NCI-H82 (cell line): ENCODE data around the gene MAP4K3.
"Not testable (repeated sequence)": the region's sequence is repeated elsewhere in the genome, so short reads cannot be mapped to it uniquely, and the experiment has no call there.

Experiments
- DNase-seq: peaks from one replicate; lab custom pipeline; 2025; lab: John Stamatoyannopoulos, UW

The MAP4K3 gene

DNA sequence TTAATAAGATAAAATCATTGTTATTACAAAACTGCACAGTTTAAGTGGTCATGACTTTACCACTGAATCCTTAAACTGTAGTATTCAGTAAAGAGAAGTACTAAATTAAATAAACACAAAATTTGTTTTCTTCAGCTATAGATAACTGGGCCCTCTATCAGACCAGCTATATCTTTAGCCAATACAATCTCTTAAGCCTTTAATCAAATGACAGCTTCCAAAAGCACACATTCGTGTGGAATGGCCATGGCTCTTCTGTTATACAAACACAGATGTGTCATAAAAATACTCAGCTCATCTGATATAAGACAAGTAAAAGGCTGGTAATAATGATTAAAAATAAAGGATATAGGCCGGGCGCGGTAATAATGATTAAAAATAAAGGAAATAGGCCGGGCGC, 135.7 kb downstream of the MAP4K3 start:
- DNase-seq = peak; percentile 36

DNA sequence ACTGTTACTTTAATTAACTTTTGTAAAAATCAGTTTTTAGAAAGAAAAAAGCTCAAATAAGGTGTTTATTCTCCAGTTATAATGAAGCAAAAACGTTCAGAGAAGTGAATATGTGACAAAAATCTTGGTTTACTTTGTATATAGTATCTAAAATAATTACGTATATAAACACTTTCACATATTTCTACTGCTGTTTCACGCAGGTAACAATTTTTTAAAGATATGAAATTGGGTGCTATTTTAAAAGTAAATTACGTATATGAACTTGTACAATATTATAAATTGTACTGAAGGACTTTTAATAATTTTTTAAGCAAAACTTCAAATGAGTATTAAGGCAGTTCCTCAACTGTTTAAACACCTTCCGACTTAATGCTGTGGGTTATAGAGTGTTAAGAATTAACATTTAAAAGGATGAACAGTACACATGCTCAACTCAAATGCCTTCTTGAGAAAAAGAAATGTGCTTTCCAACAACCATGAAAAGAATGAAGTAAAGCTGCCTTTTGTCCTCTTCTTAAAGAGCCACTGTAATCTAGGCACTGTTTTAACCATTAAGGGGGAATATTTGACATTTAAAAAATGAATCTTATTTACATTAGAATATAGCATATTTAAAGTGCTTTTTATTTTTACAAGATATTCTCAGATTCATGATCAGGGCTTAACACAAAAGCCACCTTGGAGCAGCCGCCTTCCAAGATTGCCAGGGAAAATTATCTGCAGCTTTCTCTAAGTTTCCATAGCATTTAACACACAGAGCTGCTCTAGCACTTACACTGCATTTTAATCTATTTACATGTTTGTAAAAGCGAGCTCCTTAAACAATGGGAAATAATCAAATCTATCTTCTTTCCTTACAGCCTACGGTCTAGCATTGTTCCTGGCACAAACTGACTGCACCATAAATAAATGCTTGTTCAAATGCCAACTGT, 136.8 kb downstream of the MAP4K3 start:
- no peak for DNase-seq

DNA sequence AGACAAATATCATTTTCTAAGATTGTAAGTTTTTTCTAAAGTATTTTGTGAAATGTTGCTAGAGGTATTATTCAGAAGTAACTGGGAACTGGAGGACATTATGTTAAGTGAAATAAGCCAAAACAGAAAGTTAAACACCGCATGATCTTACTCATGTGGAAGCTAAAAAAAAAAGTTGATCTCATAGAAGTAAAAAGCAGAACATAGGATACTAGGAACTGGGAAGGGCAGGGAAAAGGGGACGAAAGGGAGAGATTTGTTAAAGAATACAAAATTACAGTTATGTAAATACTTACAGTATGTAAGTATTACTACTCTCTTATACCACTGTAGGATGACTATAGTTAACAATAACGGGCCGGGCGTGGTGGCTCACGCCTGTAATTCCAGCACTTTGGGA, 146.7 kb downstream of the MAP4K3 start:
- DNase-seq = no peak

DNA sequence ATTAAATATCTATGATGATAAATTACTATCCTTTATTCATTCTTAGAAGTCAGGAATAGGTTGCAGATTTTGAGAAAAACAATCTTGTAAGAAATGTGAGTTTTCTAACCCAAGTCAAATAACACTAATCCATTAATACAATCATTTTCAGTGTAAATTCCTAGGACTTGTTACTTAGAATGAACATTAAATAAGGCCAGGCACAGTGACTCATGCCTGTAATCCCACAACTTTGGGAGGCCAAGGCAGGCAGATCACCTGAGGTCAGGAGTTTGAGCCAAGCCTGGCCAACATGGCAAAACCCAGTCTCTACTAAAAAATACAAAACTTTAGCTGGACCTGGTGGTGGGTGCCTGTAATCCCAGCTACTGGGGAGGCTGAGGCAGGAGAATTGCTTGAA, 147.5 kb downstream of the MAP4K3 start:
- DNase-seq = no peak

DNA sequence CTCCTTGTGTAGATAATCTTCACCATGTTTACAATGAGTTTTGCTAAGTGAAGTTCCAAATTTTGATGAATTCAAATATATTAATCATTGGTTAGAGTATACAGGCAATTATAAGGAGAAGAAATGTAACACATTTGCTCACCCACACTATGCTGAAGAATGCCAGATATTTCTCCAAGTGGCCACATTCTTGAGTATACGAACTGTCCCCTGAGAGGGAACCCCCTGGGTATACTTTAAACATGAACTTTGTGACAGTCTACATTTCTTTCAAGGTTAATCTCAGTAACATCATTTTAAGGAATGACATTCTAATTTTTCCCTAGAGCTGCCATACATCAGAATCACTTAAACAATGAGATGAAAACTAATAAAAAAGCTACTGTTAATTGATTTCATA, 153.5 kb downstream of the MAP4K3 start:
- DNase-seq = no peak

DNA sequence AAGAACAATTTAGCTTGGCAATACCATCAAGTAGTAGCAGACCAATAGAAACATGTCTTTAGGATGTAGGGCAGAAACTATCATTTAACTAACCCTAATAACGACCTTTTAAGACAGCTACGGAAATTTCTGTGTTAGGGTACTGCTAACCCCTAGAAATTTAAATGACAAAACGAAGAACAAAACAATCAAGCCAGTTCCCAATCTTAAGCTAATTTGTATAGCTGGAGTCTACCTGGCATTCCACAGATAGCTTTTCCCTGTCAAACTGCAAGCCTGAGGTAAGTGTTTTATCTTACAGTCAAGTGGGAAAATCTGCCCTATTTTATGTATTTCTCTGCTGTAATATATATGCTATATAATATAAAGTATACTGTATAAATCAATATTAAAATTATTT, 155.7 kb downstream of the MAP4K3 start:
- no peak for DNase-seq

DNA sequence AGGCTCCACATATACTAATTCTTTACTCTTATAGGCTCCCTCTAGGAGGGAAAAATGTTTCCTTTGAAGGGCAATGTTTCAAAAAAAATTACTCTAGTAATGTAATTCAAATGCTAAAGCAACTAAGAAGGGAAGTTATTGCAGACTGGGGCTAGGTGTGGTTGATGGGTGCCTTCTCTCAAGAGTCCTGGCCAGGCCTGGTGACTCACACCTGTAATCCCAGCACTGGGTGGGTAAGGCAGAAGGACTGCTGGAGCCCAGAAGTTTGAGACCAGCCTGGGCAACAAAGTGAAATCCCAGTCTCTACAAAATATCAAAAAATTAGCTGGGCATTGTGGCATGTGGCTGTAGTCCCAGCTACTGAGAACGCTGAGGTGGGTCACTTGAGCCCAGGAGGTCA, 162.1 kb downstream of the MAP4K3 start:
- no peak for DNase-seq

DNA sequence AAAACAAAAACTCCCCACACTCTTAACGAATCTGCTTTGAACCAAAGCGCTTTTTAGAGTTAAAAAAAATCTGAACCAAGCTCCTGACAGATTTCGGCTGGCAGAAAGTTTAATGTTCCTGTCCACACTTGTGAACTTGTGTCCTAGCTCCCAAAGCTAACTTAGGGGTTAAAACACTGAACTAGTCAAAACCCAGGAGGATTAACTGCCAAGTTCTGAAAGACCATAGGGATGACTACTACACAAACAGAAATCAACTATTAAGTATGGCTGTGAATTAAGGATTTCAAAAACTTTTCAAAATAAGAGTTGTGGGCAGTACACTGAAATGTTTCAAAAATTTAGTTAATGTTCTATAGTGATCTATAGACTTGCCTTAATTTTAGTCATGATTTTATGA, 167.1 kb downstream of the MAP4K3 start:
- DNase-seq = no peak

DNA sequence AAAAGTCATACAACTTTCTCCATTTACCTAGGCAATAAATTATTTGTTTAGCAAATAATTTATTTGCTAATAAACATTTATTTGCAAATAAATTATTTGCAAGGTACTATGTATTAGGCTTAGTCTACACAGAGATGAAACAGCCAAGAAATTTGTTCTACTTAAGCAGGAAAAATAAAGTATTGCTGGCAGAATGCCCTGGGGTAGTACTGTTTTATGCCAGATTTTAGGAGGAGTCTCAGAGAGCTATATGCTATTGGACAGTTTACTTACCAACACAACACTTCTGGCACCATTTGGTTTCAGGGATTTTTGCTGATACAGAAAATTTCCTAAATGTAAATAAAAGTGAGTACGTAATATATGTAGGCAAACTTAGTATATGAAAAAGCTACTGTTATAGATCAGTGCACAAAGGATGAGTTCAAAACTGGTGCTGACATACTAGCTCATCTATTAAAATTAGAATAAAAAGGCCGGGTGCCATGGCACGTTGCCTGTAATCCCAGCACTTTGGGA, 170.1 kb downstream of the MAP4K3 start:
- DNase-seq = no peak

DNA sequence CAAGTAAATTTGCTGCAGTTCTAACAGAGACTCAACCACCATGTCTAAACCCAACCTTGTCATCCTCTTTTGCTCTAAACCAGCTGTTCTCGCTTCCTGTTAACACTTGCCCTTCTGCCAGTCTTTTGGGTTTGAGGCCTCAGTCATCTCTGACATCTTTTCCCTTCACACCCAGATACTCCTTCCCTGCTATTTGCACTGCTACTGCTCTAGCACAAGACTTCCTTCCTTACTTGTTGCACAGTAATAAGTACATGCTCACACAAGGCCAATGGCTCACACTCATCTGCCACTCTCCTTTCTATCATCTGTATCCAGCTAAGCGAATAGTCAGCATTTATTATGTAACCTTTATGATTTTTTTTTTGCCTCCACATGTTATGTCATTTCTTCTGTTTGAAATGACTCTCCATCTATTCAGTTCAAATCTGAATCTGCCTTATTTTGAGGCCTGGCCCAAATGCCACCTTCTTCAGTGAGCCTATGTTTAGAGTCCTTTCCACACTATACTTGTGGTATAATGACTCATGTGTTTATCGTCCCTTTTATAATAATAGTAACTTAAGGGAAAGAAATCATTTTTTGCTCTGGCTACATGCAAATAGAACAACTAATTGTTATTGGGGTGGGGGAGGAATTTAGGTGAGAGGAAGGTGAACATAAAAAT, 170.8 kb downstream of the MAP4K3 start:
- DNase-seq = no peak

DNA sequence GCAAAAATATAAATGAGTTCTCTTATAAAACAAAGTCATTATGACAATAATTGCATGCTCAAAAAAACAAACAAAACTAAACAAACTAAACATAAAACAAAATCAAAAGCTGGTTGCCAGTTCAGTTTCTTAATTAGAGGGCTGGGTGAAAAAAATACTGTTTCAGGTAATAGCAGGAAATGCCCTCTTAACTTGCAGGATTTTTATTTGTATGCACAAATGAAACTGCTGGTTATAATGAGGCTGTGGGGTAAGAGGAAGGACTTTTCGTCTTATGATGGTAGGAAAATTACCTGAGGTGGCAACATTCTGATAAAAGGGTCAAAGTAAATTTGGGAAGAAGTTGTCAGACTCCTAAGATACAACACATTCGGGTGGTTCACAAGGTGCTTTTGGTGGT, 171.8 kb downstream of the MAP4K3 start:
- no peak for DNase-seq

DNA sequence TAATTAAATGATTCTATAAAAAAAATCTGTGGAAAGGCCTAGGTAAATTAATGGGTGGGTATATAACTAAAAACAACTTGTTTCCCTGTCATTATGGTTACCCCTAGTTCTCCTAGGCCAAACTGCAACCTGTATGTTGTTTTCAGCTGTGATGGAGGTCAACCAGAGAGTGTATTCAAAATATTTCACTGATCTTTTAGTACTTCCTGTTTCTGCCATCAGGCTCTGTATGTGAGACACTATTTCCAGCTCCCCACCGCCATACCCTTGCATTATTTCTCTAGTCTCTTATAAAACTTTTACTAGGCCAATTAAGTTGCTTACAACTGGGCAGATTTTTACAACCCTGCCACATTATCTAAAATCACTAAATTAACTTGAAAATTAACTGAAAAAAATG, 172.4 kb downstream of the MAP4K3 start:
- DNase-seq = no peak

DNA sequence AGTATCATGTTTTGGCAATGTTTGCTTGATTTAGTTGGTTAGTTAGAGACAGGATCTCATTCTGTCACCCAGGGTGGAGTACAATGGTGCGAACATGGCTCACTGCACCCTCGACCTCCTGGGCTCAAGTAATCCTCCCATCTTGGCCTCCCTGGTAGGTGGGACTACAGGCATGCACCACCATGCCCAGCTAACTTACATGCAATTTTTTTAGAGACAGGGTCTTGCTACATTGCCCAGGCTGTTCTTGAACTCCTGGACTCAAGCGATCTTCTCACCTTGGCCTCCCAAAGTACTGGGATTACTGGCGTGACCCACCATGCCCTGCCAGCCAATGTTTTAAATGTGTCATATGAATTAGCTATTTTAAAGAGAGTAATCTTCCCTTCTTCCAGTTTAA, 177.0 kb downstream of the MAP4K3 start:
- no peak for DNase-seq

DNA sequence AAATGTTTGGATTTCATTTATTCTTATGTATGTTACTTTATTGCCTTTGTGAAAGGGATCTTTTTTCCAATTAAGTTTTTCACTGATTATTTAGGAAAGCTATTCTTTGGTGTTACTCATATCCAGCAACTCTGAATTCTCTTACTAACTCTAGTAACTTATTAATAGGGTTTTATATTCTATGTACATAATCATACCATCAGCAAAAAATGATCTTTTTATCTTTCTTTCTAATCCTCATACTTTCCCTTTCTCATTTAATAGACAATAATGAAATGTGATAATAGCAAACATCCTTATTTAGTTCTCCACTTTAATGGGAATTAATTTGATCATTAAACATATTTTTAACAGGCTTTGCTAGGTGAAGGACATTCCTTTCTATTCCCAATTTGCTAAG, 181.0 kb downstream of the MAP4K3 start:
- no peak for DNase-seq

DNA sequence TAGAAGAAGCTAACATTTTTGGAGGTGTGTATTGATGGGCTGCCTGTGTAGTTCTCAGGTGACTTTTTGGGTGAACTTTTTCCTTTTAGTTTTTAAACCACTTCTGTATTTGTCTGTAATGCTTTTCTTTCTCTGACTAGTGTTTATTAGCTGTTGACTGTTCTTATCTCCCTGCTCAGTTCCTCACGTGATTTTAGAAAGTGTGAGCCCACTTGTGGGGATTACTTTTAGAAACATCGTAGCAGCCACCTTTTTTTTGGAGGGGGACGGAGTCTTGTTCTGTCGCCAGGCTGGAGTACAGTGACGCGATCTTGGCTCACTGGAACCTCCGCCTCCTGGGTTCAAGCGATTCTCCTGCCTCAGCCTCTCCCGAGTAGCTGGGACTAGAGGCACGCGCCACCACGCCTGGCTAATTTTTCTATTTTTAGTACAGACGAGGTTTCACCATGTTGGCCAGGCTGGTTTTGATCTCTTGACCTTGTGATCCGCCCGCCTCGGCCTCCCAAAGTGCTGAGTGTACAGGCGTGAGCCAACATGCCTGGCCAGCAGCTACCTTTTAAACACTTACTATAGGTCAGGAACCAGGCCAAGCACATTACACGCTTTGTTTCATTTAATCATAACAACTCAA, 184.1 kb downstream of the MAP4K3 start:
- no peak for DNase-seq

DNA sequence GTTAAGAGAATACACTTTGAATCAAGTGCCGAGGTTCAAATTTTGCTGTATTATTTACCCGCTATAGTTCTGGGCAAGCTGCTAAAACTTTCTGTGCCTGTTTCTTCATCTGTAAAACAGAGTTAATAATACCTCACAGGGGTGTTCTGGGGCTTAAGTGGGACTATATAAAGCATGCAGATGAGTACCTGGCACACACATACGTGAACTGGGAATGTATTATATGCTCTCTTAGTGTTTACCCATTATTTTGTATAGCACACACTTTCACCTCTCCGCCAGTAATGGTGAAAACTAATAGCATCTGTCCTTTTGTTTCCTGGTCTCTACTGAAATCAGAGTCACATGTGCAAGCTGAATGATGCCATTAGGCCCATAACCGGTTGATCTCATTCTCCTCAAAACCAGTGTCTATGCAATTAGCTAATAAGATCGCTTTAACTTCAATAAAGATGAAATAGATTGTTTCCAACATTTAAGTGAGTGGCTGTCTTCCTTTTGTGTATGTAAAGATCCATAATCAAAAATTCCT, 189.5 kb downstream of the MAP4K3 start:
- no peak for DNase-seq

DNA sequence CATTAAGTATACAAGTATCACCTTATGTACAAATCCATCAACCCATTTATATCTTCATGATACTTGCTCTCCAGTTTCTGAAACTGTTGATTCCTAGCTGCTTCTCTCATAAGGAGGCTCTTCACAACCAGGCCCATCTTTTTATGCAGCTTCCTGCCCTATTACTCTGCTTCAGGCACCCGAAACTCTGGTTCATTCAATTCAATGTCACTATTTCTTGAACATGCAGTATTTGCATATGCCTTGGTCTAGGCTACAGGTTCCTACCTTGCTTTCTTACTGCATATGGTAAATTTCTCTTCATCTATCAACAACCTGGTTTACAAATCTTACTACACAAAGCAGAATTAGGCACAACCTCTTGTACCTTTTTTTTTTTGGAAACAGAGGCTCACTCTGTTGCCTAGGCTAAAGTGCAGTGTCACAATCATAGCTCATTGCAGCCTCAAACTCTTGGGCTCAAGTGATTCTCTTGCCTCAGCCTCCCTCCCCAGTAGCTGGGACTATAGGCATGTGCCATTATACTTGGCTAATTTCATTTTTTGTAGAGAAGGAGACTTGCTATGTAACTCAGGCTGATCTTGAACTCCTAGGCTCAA, 190.6 kb downstream of the MAP4K3 start:
- no peak for DNase-seq

DNA sequence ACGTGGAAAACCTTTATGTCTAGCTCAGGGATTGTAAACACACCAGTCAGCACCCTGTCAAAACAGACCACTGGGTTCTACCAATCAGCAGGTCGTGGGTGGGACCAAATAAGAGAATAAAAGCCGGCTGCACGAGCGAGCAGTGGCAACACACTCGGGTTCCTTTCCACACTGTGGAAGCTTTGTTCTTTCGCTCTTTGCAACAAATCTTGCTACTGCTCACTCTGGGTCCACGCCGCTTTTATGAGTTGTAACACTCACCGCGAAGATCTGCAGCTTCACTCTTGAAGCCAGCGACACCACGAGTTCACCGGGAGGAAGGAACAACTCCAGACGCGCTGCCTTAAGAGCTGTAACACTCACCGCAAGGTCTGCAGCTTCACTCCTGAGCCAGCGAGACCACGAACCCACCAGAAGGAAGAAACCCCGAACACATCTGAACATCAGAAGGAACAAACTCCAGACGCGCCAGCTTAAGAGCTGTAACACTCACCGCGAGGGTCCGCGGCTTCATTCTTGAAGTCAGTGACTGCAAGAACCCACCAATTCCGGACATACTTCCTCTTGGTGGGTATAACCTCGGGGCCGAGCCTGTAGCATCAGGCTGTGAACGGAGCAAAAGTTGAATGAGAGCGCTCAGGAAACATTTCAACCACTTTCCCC, 192.0 kb downstream of the MAP4K3 start:
- DNase-seq = not testable (repeated sequence)

DNA sequence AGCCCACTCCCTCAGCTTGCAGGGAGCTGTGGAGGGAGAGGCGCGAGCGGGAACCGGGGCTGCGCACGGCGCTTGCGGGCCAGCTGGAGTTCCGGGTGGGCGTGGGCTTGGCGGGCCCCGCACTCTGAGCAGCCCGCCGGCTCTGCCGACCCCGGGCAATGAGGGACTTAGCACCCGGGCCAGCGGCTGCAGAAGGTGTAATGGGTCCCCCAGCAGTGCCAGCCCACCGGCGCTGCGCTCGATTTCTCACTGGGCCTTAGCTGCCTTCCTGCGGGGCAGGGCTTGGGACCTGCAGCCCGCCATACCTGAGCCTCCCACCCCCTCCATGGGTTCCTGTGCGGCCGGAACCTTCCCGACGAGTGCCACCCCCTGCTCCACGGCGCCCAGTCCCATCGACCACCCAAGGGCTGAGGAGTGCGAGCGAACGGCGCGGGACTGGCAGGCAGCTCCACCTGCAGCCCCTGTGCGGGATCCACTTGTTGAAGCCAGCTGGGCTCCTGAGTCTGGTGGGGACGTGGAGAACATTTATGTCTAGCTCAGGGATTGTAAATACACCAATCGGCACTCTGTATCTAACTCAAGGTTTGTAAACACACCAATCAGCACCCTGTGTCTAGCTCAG, 192.7 kb downstream of the MAP4K3 start:
- not testable (repeated sequence) for DNase-seq

DNA sequence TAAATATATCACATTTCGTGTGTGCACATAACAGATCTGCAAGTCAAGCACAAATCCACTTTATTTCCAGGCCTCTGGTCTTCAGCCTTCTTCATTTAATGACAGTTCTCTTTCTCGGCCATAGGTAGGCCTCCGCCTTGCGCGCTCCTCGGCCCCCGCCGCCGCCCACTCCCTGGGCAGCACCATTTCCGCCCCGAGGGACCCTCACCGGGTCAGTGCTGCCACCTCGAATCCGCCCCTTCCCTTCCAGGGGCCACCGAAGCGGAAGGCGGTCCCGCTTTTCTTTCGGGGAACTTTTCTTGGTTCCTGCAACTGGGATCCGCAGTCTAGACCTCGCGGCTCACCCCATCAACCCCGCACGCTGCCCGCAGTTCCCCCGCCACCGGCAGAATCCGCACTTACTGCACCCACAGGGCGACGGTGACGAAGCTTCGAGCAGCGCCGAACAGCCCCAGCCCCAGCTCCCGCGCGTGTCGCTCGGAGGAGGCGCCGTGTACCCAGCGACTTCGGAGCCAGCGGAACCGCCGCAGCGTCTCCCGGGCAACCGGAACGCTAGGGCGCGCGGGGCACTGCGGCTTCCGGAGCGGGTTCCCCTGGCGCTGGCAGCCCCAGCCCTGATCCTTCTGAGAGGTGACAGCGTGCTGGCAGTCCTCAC, 193.5 kb downstream of the MAP4K3 start, which contains the start of gene CDKL4:
CDKL4 (minus strand) TSS at position 502 of the 655 bp plus-strand sequence.
- no peak for DNase-seq
